Gastrocnemius medialis (tissue), 4 donors: ENCODE results near the gene BIN2. TPM values are rescaled to one million over a fixed set of nuclear protein-coding genes. Genes with fewer than 3 reads are reported as not detected.

Source experiments
- ATAC-seq, 2 donors: fragments of 150-250 bp; one replicate each; pipeline ENCODE4 v1.9.1; 2016
- DNase-seq, 2 donors: peaks; one replicate each; pipeline ENCODE4 v3.0.0-alpha.2; 2019
- H3K27ac ChIP-seq, 4 donors: fragments of 200-600 bp; sonication (generic); 1 replicate in 1 of 4; 2 replicates in 3 of 4; pipeline ENCODE4 v1.5.1; 2016 to 2018; ENCODE audit warnings: mild to moderate bottlenecking in 2 of 4, moderate library complexity in 1 of 4
- H3K27me3 ChIP-seq, 3 donors: fragments of 200-600 bp; sonication (generic) in 2 of 3; 1 replicate in 1 of 3; 2 replicates in 2 of 3; pipeline versions ENCODE4 v1.5.1 to v1.6.0; 2016 to 2019; ENCODE audit warnings: mild to moderate bottlenecking in 1 of 3, moderate library complexity in 1 of 3
- H3K36me3 ChIP-seq, 2 donors: fragments of 200-600 bp; sonication (generic) in 1 of 2; one replicate each; pipeline ENCODE4 v1.5.1; 2017 to 2018
- H3K4me1 ChIP-seq, 2 donors: fragments of 200-600 bp; sonication (generic) in 1 of 2; one replicate each; pipeline ENCODE4 v1.5.1; 2016 to 2017; ENCODE audit warnings: mild to moderate bottlenecking in 2 of 2
- H3K4me3 ChIP-seq, 4 donors: fragments of 200-600 bp; sonication (generic) in 3 of 4; 1 replicate in 1 of 4; 2 replicates in 3 of 4; pipeline ENCODE4 v1.5.1; 2016 to 2019; ENCODE audit warnings: mild to moderate bottlenecking in 2 of 4
- H3K9me3 ChIP-seq, 3 donors: fragments of 200-600 bp; sonication (generic) in 2 of 3; 1 replicate in 1 of 3; 2 replicates in 2 of 3; pipeline ENCODE4 v1.5.1; 2016 to 2019
- POLR2A ChIP-seq, 2 donors: fragments of 450-650 bp; IDR thresholded peaks; one replicate each; pipeline ENCODE4 v1.6.1; 2017; ENCODE audit warnings: antibody characterized with exemption in 2 of 2, mild to moderate bottlenecking in 2 of 2, moderate library complexity in 2 of 2
- in situ Hi-C, 4 donors: fragments of 200-750 bp; cut with MboI; loops; one replicate each; pipeline versions ENCODE4 v1.15.0 to v1.8.0; 2017; ENCODE audit warnings: low sequenced_read_pairs in 4 of 4
- intact Hi-C: fragments of 100-400 bp; cut with DNase I; formaldehyde crosslinking; loops from one replicate; pipeline ENCODE4 v1.15.1; 2023; ENCODE audit warnings: low total_unique reads
- total RNA-seq, 4 donors: library from RNA; depleted of rRNA; stranded (reverse); fragments of >200 nt; gene quantifications; one replicate each; pipeline versions ENCODE4 v1.1.0 to v1.2.3, GENCODE V29; 2016
- TF ChIP-seq, protein P1 (sequence below), 5 experiments: fragments of 450-650 bp in 3 of 5; fragments of 200-600 bp in 2 of 5; sonication (generic) in 2 of 5; IDR thresholded peaks in 4 of 5; conservative IDR thresholded peaks in 1 of 5; 1 replicate in 4 of 5; 2 replicates in 1 of 5; pipeline ENCODE4 v1.5.1; 2016 to 2019; ENCODE audit warnings: antibody characterized with exemption in 5 of 5, mild to moderate bottlenecking in 3 of 5, moderate library complexity in 3 of 5

Gene BIN2
- total RNA-seq, 4 donors from 2014 or later: 0.87 to 1.3 (median 1.2) TPM

DNA sequence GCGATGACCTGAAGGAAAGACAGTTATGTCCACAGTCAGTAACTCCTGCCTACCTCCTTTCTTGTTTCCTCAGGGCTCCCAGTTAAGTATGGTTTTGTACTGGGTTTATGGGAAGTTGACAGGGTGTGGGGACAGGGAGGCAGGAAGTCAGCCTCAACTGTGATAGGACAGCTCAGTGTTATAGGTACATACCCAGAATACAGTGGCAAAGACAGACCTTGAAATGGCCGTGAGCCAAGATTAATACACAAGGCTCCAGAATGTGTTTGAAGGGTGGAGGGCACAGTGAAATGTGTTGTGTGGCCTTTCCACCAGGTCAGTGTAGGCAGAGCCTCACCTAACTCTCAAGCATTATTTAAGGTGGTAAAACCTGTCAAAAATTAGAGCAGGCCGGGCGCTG is 4.6 kb upstream of the BIN2 start:
- H3K4me1 ChIP-seq: peaks cover 0 to 5% of the 10 kb centered on the region in 2 donors
- H3K27me3 ChIP-seq: no peaks in the 10 kb centered on the region
- no peak for TF ChIP-seq POLR2A (IDR thresholded peaks at IDR 0.05)
- TF ChIP-seq, protein P1, sequence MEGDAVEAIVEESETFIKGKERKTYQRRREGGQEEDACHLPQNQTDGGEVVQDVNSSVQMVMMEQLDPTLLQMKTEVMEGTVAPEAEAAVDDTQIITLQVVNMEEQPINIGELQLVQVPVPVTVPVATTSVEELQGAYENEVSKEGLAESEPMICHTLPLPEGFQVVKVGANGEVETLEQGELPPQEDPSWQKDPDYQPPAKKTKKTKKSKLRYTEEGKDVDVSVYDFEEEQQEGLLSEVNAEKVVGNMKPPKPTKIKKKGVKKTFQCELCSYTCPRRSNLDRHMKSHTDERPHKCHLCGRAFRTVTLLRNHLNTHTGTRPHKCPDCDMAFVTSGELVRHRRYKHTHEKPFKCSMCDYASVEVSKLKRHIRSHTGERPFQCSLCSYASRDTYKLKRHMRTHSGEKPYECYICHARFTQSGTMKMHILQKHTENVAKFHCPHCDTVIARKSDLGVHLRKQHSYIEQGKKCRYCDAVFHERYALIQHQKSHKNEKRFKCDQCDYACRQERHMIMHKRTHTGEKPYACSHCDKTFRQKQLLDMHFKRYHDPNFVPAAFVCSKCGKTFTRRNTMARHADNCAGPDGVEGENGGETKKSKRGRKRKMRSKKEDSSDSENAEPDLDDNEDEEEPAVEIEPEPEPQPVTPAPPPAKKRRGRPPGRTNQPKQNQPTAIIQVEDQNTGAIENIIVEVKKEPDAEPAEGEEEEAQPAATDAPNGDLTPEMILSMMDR (IDR thresholded peaks at IDR 0.05 in 4 of 5, conservative IDR thresholded peaks at IDR 0.05 in 1 of 5): no peak
- H3K27ac ChIP-seq: no peak overlapping the region
- H3K9me3 ChIP-seq: no peaks in the 10 kb centered on the region
- in situ Hi-C loops: loop anchor here in 2 of 4 donors (25.0 kb wide), 2 partner anchors 491 to 516 kb away; partner anchors contain the start of gene TMPRSS12 (in 1 of the 2)
- intact Hi-C loops: no loop called here
- ATAC-seq: no peak
- H3K36me3 ChIP-seq: no peaks in the 10 kb centered on the region
- DNase-seq: no peak
- H3K4me3 ChIP-seq: no peak overlapping the region

DNA sequence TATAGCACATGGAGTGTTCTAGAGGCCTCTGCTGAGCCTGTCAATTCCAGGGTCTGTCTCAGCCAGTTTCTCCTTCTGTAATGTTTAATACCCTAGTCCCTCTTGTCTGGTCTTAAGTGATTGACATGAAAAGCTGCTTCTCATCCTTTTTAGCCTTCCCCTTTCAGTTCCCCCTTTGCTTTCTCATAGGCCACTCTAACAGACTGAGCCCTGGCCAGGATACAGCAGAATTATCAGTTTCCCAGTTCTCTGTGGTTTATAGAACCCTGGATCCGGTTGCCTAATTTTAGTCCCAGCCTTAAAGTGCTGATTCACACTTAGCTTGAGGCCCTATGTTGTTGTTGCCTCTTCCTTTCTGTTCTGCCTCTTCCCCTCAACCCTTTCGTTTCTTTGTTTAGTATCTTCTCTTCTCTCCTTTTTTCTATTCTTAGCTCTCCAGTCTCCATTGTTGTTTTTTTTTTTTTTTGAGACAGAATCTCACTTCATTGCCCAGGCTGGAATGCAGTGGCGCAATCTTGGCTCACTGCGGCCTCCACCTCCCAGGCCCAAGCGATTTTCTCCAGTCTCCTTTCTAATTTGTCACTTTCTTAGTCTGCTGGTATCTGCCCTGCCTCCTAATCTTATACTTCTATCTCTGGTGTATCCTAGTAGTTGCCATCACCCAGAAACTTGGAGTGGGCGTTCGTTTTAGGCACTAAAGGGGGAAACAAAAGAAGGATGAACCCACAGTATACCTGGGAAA is 2.9 kb upstream of the BIN2 start:
- no peaks in the 10 kb centered on the region for H3K27me3 ChIP-seq
- peaks cover 0 to 5% of the 10 kb centered on the region in 2 donors for H3K4me1 ChIP-seq
- H3K36me3 ChIP-seq: no peaks in the 10 kb centered on the region
- in situ Hi-C loops: loop anchor here in 2 of 4 donors (25.0 kb wide), 2 partner anchors 490 to 515 kb away; partner anchors contain the start of gene TMPRSS12 (in 1 of the 2)
- H3K4me3 ChIP-seq: no peak overlapping the region
- no peaks in the 10 kb centered on the region for H3K9me3 ChIP-seq
- intact Hi-C loops: no loop called here
- DNase-seq: no peak
- peak in 1 of 2 donors; percentile 44 for ATAC-seq
- no peak for TF ChIP-seq POLR2A (IDR thresholded peaks at IDR 0.05)
- TF ChIP-seq, protein P1 (IDR thresholded peaks at IDR 0.05 in 4 of 5, conservative IDR thresholded peaks at IDR 0.05 in 1 of 5): no peak
- H3K27ac ChIP-seq: no peak overlapping the region

DNA sequence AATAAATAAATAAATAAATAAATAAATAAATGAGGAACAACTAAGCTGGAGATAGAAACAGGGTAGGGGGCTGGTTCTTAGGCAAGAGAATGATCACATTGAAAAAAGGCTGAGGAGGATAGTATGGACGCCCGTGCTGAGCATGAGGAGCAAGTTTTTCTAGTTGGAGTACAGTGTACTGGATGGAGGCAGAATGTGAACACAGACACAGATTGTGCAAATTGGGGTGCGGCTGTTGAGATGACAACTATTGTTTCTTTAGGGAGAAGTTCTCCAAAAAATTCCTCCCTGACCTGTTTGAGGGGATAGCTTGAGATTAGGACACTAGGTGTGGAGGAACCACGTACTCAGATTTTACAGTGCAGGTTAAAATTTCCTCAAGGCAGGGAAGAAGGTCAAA is 979 bp upstream of the BIN2 start:
- H3K27me3 ChIP-seq: no peaks in the 10 kb centered on the region
- ATAC-seq: no peak
- no peaks in the 10 kb centered on the region for H3K9me3 ChIP-seq
- in situ Hi-C loops: loop anchor here in 2 of 4 donors (25.0 kb wide), 2 partner anchors 488 to 513 kb away; partner anchors contain the start of gene TMPRSS12 (in 1 of the 2)
- H3K4me3 ChIP-seq: no peak overlapping the region
- TF ChIP-seq POLR2A (IDR thresholded peaks at IDR 0.05): no peak
- TF ChIP-seq, protein P1 (IDR thresholded peaks at IDR 0.05 in 4 of 5, conservative IDR thresholded peaks at IDR 0.05 in 1 of 5): no peak
- no peak for DNase-seq
- intact Hi-C loops: no loop called here
- H3K4me1 ChIP-seq: peaks cover 0 to 5% of the 10 kb centered on the region in 2 donors
- no peaks in the 10 kb centered on the region for H3K36me3 ChIP-seq
- no peak overlapping the region for H3K27ac ChIP-seq

DNA sequence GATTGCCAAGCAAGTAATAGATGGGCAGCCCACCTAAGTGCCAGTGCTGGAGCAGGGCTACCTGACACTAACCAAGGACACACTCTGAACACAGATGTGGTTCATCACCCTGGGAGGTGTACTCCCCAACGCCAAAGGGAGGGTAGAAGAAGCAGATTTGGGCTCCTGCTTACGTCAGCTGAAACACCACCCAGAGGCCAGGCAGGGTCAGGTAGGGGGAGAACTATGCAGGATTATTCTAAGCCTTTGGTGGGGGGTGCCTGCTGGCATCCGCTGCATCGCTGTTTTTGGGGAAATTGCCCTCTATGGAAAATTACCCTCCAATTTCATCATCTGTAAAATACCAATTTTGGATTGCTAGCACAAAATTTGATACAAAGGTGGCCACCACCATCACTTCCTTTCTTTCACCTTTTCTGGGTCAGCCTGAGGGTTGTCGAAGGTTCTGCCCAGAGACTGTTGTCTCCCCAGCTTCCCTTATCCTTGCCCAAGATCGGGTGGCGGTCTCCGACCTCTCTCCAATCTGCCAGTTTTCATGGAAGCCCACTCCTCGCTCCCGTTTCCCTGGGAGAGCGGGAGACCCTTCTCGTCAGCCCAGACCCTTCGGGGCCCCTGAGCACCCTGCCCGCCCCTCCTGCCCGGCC is 535 bp downstream of the BIN2 start:
- H3K36me3 ChIP-seq: no peaks in the 10 kb centered on the region
- no peaks in the 10 kb centered on the region for H3K9me3 ChIP-seq
- peak overlapping the region in 2 of 4 donors; percentile 20 to 37 for H3K4me3 ChIP-seq
- H3K27ac ChIP-seq: no peak overlapping the region
- H3K27me3 ChIP-seq: no peaks in the 10 kb centered on the region
- in situ Hi-C loops: no loop called here
- intact Hi-C loops: no loop called here
- TF ChIP-seq, protein P1 (IDR thresholded peaks at IDR 0.05 in 4 of 5, conservative IDR thresholded peaks at IDR 0.05 in 1 of 5): no peak
- no peak for TF ChIP-seq POLR2A (IDR thresholded peaks at IDR 0.05)
- H3K4me1 ChIP-seq: peaks cover 0 to 5% of the 10 kb centered on the region in 2 donors
- DNase-seq: no peak
- no peak for ATAC-seq
